Measurements from ENCODE around the gene XPNPEP1.

XPNPEP1 gene

DNA sequence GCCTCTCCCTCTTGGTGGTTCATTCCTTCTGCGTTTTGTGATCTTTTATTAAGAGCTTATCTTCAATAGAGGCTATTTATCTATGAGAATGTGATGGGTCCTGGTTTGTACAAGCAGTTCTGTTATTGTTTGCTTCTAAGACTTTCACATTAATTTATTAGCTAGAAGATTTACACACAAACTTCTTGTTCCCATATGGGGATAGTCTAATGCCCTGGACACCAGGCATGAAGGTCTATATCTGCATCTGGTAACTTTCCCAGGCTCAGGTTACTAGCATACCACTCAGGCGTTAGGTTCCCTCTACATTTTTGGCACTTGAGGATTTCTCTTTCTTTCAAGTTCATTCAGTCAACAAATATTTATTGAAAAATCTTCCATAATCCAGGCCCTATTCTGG, 7.7 kb downstream of the XPNPEP1 start:
- Mint-ChIP-seq H3K4me1 (peaks cover 96% of the 10 kb centered on the region), H3K4me3 (peak overlapping the region; percentile 13 to 33), H3K9me3 (no peaks in the 10 kb centered on the region), H3K27ac (no peak overlapping the region), H3K27me3 (no peaks in the 10 kb centered on the region)
- ATAC-seq (no peak), DNase-seq (no peak)

DNA sequence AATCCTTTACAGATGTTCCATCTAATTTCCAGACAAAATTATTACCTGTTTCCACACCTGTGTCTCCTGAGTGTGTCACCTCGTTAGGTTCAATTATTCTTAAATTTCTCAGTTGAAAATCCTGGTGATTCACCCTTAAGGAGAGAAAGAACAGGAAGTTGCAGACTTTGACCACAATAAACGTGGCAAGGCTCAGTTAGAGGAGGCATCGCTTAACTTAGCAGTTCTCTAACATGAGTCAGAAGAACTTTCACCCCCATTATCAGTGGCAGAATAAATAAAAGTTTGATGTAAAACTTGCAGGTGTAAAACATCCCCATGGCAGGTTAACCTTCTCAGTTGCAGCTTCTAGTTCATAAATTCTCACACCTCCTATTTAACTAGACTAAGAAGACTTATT, 8.3 kb downstream of the XPNPEP1 start:
- Mint-ChIP-seq H3K4me3 (peak overlapping the region; percentile 33 to 47), H3K9me3 (no peaks in the 10 kb centered on the region), H3K4me1 (peaks cover 96% of the 10 kb centered on the region), H3K27ac (peak overlapping the region in 1 of 2 donors; percentile 92), H3K27me3 (no peaks in the 10 kb centered on the region)
- DNase-seq (peak in 1 of 2 donors; percentile 34), ATAC-seq (peak; percentile 89)

DNA sequence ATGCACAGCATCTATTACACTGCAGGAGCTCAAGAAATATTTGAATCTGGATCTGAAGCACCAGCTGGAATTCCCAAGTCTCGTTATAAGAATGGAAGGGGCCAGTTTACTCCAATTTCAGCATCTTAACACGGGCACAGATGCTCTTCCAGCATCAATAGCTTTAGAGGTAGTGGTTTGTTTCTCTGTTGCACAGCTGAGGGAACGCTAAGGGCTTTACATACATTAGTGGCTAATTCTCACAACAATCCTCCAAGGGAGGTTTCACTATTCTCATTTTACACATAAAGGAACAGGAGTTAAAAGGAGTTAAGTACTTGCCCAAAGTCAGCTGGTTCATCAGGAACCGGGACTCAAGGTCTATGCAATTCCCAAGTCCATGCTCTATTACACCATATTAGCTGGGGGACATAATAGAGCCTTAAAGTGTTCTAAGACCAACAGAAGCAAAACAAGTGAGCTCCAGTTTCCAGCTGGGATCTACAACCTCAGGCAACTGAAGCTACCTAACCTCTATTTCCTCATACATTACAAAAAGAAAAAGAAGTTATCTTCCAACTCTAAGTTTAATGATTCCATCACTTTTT, 9.9 kb downstream of the XPNPEP1 start:
- no peak for ATAC-seq
- no peak for DNase-seq
- Mint-ChIP-seq H3K4me3 (no peak overlapping the region), H3K4me1 (peaks cover 85% of the 10 kb centered on the region), H3K27me3 (no peaks in the 10 kb centered on the region), H3K9me3 (no peaks in the 10 kb centered on the region), H3K27ac (no peak overlapping the region)

DNA sequence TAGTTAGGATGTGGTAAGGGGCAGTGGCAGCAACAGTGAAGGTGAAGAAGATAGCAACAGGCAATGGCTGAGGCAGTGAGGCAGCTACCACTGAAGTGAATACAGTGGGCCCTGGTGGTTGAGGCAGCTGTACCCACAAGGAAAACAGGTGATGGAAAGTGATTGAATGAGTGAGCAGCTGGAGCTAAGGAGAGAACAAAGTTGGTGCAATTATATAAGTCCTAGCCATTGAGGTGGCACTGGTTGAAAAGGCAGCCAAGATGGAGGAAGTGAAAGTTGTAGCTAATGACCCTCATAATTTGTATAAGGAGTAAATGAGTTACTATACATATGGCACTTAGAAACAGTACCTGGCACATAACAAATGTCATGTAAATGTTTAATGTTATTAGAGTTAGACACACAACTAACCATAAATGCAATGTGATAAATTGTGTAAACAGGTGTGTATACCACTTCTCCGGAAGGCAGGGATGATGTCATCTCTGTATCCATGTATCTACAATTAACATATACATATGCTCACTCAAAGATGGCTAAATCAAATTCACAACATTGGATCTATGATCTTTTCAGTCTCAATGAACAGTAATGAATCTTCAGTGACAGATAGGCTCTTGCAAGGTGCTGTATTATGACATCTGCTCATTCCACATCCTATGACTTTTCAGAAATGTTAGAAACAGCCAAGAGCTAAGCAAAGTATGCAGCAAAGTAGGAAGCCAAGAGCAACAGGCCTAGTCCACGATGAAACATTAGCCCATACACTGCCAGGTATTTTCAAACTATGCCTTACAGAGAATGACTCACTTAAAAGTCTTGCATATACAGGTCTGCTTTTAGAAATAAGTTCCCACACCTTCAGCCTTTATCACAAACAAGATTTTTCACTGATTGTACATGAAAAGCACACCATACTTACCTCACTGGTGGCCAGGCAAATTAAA, 10.7 kb downstream of the XPNPEP1 start:
- no peak overlapping the region for H3K4me3 Mint-ChIP-seq
- H3K9me3 Mint-ChIP-seq: no peaks in the 10 kb centered on the region
- peaks cover 77% of the 10 kb centered on the region for H3K4me1 Mint-ChIP-seq
- H3K27ac Mint-ChIP-seq: peak overlapping the region in 1 of 2 donors; percentile 82
- DNase-seq (no peak), ATAC-seq (peak; percentile 35)
- no peaks in the 10 kb centered on the region for H3K27me3 Mint-ChIP-seq

DNA sequence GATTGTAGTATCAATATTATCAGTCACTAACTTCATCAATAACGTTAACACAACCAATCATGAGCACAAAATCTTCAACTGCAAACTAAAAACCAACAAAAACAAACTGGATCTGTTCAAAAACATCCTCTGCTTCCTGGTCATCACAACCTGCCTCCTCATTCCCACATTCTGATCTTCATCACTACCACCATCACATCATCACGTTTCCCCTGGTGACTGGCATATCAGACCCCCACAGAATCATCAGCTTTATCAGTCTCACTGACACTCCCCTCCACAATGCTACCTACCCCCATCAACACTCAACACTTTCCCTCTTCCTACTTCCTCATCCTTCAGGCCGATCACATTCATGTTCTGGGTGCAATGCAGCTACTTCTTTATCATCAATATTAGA, 11.4 kb downstream of the XPNPEP1 start:
- DNase-seq: no peak
- Mint-ChIP-seq H3K27me3 (no peaks in the 10 kb centered on the region), H3K4me1 (peaks cover 74% of the 10 kb centered on the region), H3K4me3 (no peak overlapping the region), H3K27ac (peak overlapping the region; percentile 11 to 82), H3K9me3 (no peaks in the 10 kb centered on the region)
- no peak for ATAC-seq

DNA sequence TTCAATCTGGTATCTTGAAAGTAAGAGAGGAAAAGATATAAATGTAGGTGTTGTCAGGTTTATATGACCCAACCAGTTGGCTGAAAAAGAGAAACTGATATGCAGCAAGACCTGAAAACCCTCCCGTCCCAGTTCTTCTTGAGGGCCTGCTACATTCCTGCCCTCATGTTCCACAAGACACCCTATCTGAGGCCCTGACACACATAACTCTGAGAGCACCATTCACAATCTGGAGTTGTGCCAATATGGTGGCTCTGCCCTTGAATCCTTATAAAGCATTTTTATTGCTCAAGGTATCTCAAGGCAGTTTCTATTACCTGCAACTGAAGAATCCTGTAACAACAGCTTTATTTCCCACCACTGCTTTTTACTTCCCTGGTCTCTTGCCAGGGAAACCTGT, 17.0 kb downstream of the XPNPEP1 start:
- DNase-seq (no peak), ATAC-seq (no peak)
- Mint-ChIP-seq H3K27me3 (no peaks in the 10 kb centered on the region), H3K4me1 (peaks cover 40% of the 10 kb centered on the region), H3K9me3 (no peaks in the 10 kb centered on the region), H3K4me3 (no peak overlapping the region), H3K27ac (no peak overlapping the region)

DNA sequence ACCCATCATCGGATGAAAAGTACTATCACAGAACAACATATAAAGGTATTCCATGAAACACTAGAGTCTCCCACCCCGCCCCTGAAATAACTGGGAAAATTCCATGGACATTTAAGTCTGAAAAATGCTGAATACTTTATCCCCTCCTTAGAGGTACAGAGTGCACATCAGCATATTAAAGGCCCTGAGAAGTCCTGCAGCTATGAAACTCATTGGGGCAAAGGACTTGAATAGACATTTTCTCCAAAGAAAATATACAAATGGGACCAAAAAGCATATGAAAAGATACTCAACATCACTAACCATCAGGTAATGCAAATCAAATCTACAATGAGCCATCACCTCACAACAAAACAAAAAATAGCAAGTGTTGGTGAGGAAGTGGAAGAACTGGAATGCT, 18.9 kb downstream of the XPNPEP1 start:
- DNase-seq (no peak), ATAC-seq (no peak)
- Mint-ChIP-seq H3K9me3 (no peaks in the 10 kb centered on the region), H3K4me3 (no peak overlapping the region), H3K27ac (no peak overlapping the region), H3K27me3 (no peaks in the 10 kb centered on the region), H3K4me1 (peaks cover 36% of the 10 kb centered on the region)

DNA sequence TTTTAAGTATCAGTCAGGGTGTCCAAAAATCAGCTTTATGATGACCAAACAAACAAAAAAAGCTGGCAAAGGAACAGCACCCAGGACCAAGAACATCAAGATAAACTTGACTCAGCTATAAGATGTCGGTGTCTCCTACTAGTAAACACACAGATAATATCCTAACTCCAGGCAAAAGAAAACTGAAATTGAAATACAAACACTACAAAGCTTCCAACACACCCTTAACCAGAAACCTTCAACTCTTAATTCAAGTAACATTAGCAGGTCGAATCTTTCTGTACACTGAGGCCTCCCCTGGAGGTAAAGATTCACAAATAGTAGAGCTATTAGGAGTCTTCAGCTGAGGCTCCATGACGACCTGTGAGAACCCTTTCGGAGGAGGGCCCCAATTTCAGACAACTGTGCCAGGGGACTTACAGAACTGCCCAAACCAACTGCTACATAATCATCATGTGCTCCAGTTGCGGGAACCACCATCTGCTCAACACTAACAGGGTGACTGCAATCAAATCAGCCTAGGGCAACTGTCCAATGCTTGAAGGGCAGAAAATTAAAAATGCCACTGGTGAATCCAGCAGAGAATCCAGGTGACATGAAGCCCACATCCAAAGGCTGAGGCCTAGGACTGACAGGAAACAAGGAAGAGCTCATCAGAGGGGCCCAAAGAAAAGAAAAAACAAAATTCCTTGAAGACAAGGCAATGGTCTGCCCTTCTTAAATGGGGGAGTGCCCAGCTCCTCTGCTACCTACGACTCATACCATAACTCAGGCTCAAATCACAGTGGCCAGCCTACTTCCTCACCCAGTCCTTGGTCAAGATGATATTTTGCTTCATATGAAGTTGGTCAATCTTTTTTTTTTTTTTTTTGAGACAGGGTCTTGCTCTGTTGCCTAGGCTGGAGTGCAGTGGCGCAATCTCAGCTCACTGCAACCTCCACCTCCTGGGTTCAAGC, 20.0 kb downstream of the XPNPEP1 start:
- H3K27ac Mint-ChIP-seq: peak overlapping the region; percentile 14 to 47
- H3K9me3 Mint-ChIP-seq: no peaks in the 10 kb centered on the region
- H3K4me1 Mint-ChIP-seq: peaks cover 41% of the 10 kb centered on the region
- peak overlapping the region in 1 of 2 donors; percentile 7 for H3K4me3 Mint-ChIP-seq
- H3K27me3 Mint-ChIP-seq: no peaks in the 10 kb centered on the region
- DNase-seq (no peak), ATAC-seq (peak; percentile 60)

DNA sequence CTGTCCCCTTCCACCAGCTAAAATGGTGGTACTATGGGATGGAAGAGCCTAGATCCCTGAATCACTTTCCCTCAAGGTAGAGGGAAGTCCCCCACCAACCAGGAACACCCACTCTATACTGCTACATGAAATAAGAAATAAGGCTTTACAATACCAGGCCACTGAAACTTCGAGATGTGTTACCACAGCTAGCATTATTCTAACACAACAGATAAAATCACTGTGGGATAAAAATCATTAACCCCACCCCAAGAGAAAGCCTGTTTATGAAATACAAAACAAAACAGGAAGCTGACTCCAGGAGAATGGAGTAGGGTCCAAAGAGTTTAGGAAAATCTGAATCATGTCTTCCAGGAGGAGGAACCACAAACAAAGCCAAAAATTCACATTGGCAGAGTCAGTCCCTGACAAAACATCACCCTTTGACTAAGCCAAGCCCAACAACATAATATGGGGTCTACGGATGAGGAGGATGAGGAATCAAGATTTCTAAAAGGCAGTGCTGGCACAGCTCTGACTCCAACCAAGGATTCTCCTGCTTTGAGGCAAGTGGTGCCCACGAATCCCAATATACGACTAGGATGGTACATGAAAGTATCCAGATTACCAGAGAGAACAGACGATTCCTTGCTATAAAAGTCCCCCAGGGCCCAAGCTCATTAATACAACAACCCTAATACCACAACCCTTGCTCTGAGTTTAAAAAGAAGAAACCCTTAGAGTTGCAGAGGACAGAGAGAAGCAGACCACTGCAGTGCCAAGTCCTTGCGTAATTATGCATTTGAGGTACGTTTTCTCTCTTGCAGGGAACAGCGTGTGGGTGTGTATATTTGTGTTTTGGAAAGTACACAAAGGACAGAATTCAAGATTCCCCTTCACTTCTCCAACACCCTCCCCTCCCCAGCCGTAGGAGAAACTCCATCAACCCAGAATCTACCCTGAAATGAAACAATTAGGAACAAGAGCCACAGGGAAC, 23.7 kb downstream of the XPNPEP1 start:
- peak; percentile 29 for ATAC-seq
- H3K4me1 Mint-ChIP-seq: peaks cover 54% of the 10 kb centered on the region
- no peaks in the 10 kb centered on the region for H3K27me3 Mint-ChIP-seq
- H3K9me3 Mint-ChIP-seq: no peaks in the 10 kb centered on the region
- H3K4me3 Mint-ChIP-seq: no peak overlapping the region
- H3K27ac Mint-ChIP-seq: peak overlapping the region in 1 of 2 donors; percentile 42
- DNase-seq: no peak

DNA sequence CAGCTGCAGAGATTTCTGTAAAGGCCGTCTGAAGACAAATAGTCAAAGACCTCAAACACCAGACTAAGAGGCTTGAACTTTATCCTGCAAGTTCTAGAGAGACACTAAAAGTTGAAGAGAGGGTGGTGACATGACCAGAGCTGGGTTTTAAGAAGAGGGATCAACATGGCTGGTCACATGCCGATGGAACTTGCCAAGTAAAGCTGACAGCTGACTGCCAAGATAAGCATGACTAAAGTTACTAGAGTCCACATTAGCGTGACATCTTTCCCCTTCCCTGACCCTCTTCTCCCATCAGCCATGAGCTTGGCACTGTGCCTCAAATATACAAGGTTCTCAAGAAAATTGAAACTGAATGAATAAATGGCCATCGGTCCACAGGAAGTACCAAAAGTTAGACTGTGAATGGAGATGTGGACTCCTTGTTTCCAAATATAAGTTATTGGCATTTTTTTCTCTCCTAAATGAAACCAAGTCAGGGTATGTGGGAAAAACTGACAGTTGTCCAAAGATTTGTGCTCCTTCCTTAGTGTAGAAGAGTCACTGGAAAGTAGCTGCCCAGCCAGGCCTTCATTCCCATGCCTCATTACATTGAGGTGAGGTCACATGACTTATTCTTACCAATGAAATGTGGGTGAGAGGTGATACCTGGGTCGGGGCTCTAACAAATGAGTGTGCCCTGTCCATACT, 24.5 kb downstream of the XPNPEP1 start:
- Mint-ChIP-seq H3K9me3 (no peaks in the 10 kb centered on the region), H3K27ac (peak overlapping the region in 1 of 2 donors; percentile 42), H3K4me3 (no peak overlapping the region), H3K27me3 (no peaks in the 10 kb centered on the region), H3K4me1 (peaks cover 46% of the 10 kb centered on the region)
- DNase-seq (no peak), ATAC-seq (no peak)

DNA sequence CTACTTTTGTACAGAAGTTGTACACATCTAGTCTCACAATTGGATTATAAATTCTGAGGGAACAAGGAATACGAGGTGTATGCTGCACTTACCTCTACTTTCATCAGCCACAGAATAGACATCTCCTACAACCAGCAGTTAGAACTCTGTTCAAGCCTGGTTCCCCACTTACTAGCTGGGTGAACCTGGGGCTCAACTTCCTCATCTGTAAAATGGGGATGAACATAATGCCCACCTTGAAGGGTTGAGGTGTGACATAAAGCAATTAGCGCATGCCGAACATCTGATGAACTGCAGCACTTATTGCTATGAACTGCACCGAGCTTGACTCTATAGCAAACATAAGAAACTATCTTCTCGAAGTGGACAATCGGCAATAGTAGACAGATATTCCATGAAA, 25.3 kb downstream of the XPNPEP1 start:
- H3K27me3 Mint-ChIP-seq: no peaks in the 10 kb centered on the region
- H3K9me3 Mint-ChIP-seq: no peaks in the 10 kb centered on the region
- H3K4me3 Mint-ChIP-seq: no peak overlapping the region
- no peak overlapping the region for H3K27ac Mint-ChIP-seq
- peaks cover 49% of the 10 kb centered on the region for H3K4me1 Mint-ChIP-seq
- no peak for ATAC-seq
- DNase-seq: no peak

DNA sequence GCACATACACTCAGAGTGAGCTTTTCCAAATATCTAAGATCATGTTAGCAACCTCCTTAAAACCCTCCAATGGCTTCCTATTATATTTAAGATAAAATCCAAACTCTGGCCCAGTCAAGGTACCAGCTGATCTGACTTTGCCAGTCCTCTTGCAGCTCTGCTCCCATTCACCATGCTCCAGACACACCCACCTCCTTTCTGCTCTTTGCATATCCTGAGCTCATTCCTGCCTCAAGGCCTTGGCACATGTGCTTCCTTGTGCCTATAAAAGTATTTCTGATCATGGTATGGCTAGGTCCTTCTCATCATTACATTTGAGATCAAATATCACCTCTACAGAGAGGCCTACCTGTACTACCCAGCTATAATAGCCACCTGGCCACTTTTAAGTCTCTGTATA, 27.5 kb downstream of the XPNPEP1 start:
- peaks cover 51% of the 10 kb centered on the region for H3K4me1 Mint-ChIP-seq
- no peaks in the 10 kb centered on the region for H3K9me3 Mint-ChIP-seq
- H3K27ac Mint-ChIP-seq: no peak overlapping the region

DNA sequence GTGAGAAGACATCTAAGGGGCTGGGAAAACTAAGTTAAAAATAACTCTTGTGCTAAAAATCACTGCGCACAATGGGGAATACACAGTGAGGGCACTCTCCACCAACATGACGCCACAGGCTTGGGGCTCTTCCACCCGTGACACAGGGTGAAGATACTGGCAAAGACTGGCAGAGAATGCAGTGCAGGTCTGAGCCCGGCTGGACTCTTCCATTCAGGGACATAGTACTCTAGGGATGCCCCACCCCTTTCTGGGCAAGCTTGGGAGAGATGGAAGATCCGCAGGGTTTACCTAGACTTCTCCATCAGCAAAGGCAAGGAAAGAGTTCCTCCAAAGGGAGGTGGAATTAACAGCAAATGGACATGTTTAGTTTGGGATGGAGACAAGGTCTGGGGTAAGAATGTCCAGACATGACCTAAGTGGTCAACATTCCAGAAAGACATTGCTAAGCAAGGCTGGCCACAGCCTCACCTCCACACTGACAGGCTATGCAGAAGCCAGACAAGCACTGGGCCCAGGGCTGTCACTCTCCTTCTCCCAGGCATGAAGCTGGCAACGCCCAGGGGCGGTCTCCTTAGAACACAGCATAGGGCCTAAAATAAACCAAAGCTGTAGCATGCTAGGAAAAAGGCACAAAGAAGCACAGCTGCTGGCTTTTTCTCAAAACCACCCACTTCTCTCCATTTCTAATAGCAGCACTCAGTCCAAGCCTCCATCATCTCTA, 28.1 kb downstream of the XPNPEP1 start:
- no peaks in the 10 kb centered on the region for H3K27me3 Mint-ChIP-seq
- ATAC-seq (no peak), DNase-seq (no peak)
- no peak overlapping the region for H3K4me3 Mint-ChIP-seq
- no peak overlapping the region for H3K27ac Mint-ChIP-seq
- peaks cover 45% of the 10 kb centered on the region for H3K4me1 Mint-ChIP-seq
- H3K9me3 Mint-ChIP-seq: no peaks in the 10 kb centered on the region

More for the DNA sequence above, 27.5 kb downstream of the XPNPEP1 start:
- ATAC-seq: no peak
- no peaks in the 10 kb centered on the region for H3K27me3 Mint-ChIP-seq
- H3K4me3 Mint-ChIP-seq: no peak overlapping the region
- DNase-seq: no peak
